HG03135 (cell line): Measurements from ENCODE around the gene PALM.

ENCODE experiments used
- ATAC-seq: cut with Tn5 transposase; IDR thresholded peaks from one replicate; pipeline ENCODE4 v1.9.1; 2021; ENCODE audit warnings: mild to moderate bottlenecking, moderate library complexity; ENCODE audit not compliant: unreplicated experiment

The PALM gene

DNA sequence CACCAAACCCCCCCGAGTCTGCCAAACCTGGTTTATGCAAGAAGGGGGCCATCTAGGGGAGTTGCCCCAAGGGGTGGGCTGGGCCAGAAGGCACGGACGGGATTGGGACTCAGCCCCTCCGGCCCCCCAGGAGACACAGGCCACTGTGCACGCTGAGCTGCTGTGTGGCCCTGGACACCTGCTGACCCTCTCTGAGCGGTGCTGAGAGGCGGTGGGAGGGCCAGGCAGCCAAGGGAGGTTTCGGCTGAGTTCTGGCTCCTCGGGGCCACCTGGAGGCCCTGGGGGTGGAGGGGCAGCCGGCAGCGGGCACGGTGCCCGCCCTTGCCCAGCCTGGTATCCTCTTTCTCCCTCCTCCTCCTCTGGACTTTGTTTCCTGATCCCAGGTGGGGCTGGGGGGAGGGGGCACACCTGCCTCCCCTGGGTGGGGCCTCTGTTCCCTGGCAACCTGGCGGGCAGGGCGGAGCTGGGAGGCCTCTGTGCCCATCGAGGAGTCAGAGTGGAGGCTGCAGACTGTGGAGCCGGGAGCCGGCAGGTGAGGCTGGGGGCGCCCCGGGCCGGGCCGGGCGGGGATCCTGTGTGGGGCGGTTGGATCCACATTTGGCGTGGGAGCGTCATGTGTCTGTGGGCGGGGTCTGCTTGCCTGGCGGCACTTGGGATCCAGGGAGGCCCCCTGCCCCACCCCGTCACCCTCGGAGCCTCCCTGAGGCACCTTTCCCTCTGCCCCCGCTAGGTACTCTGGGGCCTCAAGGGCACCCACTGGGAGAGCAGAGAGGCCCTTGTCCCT lies 42.1 kb downstream of the PALM start, which contains the start of gene MISP:
MISP (plus strand) TSS at position 473 of the 784 bp plus-strand sequence. CDS start 5,835 bp downstream, outside the sequence.
- no peak for ATAC-seq

DNA sequence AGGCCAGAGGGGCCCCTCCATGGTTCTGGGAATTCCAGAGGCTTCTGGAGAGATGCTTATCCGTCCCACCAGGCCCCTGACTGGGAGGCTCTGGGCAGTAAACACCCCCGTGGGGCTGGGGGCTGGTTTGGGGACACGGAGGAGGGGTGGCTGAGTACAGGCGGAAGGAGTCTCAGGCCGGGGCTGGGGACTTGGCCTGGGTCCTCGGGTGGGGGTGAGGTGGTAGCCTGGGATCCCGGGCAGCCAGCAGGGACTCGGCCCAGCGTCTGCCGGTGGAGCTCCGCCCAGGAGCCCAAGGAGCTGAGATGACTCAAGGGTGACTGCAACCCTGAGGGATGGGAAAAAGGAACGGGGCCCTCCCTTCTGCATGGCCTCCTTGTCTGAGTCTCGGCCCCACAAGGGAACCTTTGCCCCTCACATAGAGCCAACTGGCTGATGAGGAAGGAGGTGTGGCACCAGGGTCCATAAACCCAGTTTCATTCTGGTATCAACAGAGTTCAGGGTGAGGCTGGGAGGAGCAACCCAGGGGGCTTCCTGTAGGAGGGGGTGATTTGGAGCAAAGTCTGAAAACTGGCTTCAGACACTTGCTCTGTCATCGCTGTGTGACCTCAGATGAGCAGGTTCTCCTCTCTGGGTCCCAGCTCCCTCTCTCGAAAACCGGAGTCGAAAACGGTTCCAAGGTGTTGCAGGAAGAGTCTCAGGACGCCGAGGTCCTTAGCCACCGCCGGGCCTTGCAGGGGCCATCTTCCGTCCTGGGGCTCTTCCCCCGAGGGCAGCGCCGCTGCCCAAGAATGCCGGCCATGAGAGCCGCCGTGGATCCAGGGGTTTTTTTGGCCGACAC lies 43.0 kb downstream of the PALM start:
- ATAC-seq: no peak

DNA sequence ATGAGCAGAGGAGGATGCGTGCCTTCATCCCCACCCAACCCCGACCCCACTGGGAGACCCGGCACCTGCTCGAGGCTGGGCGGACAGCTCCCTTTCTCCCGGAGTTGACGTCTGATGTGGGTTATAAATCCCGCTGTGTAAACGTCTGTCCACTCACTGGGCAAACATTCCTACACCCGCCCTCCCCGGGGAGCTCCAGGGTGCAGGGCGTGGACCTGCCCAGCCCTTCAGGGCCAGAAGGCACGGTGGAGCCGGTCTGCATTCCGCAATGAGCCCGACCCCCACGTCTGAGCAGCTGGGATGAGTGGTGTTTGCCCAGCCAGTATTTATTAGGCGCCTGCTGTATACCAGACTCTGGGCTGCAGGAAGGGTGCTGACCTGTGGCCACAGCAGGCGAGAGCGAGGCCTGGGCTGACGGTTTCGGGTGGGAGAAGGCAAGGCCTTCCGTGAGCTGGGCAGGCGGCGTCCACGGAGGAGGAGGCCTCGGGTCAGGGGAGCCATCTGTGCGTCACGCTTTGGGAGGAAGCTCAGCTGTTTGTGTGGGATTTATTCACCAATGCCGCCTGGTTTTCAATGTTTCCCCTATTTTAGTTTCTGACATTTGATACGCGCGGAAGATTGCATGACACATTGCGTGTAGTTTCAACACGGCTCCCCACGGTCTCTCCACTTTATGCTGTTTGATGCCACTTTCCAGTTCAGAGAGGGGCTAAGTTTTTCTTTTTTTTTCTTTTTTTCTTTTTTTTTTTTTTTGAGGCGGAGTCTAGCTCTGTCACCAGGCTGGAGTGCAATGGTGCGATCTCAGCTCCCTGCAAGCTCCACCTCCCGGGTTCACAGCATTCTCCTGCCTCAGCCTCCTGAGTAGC lies 44.1 kb downstream of the PALM start:
- no peak for ATAC-seq

DNA sequence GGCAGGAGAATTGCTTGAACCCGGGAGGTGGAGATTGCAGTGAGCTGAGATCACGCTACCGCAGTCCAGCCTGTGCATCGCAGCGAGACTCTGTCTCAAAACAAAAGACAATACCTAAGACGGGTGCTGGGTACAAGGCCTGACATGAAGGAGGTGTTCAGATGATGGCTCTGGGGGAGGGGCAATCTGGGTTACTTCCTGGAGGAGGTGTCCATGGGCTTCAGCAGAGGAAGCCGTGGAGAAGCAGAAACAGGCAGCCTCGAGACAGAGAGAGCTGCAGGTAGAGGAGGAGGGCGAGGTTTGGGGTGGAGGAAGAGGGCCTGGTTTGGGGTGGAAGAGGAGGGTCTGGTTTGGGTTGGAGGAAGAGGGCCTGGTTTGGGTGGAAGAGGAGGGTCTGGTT lies 45.8 kb downstream of the PALM start:
- ATAC-seq: no peak

DNA sequence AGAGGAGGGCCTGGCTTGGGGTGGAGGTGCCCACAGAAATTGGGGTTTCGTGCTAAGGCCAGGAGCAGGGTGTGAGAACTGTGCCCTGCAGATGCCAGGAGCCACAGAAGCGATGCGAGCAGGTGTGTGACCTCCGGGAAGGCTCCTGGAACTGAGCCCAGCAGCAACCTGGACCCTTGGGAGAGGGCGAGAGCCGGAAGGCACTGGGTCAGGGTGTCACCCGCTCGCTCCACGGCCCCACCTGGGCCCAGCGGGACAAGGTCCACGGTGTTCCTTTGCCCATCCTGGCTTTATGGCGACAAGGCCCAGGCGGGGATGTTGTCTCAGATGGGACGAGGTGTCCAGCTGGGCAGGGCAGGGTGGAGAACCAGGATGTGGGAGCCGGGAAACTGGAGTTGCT lies 46.3 kb downstream of the PALM start:
- no peak for ATAC-seq

DNA sequence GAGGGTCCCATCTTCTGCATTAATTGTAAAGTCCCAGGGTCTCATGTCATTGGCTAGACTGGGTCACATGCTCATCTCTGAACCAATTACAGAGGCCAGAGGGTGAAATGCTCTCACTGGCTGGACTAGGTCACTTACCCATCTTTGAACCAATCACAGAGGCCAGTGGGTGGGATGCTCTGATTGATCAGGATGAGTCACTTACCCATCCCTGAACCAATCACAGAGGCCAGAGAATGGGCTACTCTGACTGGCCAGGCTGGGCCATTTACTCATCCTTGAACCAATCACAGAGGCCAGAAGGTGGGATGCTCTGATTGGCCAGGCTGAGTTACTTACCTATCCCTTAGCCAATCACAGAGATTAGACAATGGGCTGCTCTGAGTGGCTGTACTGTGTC lies 47.5 kb downstream of the PALM start:
- ATAC-seq: no peak

DNA sequence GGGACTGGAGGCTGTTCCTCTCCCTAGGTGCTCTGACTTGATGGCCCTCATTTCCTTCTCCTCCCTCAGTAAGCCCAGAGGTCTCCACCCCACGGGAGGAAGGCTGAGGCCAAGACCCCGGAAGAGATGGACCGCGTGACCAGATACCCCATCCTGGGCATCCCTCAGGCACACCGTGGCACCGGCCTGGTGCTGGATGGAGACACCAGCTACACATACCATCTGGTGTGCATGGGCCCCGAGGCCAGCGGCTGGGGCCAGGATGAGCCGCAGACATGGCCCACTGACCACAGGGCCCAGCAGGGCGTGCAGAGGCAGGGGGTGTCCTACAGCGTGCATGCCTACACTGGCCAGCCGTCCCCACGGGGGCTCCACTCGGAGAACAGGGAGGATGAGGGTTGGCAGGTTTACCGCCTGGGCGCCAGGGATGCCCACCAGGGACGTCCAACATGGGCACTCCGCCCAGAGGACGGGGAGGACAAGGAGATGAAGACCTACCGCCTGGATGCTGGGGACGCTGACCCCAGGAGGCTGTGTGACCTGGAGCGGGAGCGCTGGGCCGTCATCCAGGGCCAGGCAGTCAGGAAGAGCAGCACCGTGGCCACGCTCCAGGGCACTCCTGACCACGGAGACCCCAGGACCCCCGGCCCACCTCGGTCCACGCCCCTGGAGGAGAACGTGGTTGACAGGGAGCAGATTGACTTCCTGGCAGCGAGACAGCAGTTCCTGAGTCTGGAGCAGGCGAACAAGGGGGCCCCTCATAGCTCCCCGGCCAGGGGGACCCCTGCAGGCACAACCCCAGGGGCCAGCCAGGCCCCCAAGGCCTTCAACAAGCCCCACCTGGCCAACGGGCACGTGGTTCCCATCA lies 48.3 kb downstream of the PALM start:
- no peak for ATAC-seq

DNA sequence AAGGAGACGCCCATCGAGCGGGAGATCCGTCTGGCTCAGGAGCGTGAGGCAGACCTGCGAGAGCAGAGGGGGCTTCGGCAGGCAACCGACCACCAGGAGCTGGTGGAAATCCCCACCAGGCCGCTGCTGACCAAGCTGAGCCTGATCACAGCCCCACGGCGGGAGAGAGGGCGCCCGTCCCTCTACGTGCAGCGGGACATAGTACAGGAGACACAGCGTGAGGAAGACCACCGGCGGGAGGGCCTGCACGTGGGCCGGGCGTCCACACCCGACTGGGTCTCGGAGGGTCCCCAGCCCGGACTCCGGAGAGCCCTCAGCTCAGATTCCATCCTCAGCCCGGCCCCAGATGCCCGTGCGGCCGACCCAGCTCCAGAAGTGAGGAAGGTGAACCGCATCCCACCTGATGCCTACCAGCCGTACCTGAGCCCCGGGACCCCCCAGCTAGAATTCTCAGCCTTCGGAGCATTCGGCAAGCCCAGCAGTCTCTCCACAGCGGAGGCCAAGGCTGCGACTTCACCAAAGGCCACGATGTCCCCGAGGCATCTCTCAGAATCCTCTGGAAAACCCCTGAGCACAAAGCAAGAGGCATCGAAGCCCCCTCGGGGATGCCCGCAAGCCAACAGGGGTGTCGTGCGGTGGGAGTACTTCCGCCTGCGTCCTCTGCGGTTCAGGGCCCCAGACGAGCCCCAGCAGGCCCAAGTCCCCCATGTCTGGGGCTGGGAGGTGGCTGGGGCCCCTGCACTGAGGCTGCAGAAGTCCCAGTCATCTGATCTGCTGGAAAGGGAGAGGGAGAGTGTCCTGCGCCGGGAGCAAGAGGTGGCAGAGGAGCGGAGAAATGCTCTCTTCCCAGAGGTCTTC lies 49.3 kb downstream of the PALM start:
- no peak for ATAC-seq

DNA sequence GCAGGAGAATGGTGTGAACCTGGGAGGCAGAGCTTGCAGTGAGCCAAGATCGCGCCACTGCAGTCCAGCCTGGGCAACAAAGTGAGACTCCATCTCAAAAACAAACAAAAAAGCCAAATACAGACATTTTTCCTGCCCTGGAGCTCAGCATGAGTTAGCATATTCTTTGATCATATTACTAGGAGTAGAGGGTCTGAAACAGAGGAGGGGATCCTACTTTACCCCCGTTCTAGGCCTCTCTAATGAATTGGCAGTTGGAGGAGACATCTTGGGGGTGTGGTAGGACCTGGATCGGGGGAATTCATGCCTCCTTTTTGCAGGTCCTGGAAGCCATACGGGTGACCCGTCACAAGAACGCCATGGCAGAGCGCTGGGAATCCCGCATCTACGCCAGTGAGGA lies 54.4 kb downstream of the PALM start:
- ATAC-seq: no peak

DNA sequence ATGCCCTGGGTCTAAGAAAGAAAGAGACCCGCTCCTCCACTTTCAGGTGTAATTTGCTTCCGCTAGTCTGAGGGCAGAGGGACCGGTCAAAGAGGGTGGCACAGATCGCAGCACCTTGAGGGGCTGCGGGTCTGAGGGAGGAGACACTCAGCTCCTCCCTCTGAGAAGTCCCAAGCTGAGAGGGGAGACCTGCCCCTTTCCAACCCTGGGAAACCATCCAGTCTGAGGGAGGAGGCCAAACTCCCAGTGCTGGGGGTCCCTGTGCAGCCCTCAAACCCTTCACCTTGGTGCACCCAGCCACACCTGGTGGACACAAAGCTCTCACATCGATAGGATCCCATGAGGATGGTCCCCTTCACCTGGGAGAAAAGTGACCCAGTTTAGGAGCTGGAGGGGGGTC lies 55.1 kb downstream of the PALM start:
- no peak for ATAC-seq

DNA sequence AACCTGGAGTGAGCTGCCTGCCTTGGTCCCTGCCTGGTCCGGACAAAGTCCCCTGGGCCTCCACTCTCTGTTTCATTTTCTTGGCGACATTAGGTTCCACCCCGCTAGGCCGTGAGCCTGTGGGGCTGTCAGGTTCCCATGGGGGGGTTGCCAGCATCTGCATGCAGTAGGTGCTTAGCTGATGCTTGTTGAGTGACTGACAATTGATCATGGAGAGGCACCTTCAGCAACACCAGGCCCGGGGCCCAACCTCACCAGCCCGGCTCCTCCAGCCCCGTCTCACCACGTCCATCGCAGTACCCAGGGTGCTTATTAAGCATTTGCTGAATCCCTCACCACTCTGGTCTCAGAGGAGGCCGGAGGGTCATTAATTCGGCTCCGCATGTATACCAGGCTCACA lies 55.6 kb downstream of the PALM start:
- ATAC-seq: no peak

DNA sequence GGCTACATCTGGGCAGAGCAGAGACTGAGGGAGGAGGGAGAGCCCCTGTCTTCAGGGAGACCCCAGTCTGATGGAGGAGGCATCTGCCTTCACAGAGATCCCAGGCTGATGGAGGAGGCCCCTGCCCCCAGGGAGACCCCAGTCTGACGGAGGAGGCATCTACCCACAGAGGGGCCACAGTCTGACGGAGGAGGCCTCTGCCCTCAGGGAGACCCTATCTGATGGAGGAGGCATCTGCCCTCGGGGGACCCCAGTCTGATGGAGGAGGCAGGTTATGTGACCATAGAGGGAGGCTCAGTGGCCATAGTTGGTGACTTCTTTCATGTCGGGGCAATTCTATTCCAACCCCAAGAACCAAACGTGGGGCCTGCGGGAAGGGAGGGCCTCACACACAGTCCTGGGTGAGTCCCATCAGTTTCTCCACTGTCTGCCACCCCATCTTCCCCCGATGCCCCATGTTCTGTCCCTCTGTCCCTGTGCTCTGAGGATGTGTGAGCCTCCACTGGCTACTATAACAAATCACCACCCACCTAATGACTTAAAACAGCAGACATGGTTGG lies 56.5 kb downstream of the PALM start:
- ATAC-seq: no peak

DNA sequence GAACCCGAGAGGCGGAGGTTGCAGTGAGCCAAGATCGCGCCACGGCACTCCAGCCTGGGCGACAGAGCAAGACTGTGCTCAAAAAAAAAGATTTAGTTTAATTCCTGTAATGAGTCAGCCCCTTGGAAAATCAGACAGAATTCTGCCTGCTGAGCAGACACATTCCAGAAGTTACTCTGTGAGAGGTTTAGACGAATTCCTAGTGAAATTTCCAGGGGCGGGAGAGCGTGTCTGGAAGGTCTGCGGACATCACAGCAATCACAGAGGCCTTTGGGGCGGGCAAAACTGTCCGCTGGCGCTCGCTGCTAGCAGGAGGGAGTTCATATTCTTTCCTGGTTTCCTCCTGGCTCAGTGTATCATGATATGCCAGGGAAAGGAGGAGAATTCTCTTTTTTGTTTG lies 59.7 kb downstream of the PALM start:
- no peak for ATAC-seq

DNA sequence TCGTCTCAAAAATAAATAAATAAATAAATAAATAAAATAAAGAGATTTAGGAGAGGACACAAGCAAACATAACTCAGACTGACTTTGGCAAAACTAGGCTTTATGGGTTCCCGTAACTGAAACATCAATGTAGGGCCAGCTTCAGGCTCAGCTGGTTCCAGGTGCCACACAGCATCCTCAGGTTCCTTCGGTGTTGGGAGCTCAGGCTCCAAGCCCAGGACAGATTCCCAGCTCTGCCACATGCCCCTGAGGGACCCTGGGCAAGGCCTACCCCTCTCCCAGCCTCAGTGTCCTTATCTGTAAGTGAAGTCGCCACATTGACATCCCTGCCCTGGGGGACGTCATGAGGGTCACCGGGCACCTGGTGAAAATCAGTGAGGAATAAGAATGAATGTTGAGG lies 60.9 kb downstream of the PALM start:
- ATAC-seq: no peak

DNA sequence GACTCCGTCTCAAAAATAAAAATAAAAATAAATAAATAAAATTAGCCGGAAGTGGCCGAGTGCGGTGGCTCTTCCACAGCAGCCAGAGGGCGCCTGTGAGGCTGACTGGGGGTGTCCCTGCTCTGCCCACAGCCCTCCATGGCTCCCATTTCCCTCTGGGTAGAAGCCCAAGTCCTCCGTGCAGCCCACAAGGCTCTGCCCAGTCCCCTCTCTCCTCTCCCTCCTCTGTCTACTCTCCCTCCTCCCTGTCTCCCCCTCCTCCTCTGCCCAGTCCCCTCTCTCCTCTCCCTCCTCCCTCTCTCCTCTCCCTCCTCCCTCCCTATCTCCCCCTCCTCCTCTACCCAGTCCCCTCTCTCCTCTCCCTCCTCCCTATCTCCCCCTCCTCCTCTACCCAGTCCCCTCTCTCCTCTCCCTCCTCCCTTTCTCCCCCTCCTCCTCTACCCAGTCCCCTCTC lies 62.6 kb downstream of the PALM start:
- no peak for ATAC-seq

DNA sequence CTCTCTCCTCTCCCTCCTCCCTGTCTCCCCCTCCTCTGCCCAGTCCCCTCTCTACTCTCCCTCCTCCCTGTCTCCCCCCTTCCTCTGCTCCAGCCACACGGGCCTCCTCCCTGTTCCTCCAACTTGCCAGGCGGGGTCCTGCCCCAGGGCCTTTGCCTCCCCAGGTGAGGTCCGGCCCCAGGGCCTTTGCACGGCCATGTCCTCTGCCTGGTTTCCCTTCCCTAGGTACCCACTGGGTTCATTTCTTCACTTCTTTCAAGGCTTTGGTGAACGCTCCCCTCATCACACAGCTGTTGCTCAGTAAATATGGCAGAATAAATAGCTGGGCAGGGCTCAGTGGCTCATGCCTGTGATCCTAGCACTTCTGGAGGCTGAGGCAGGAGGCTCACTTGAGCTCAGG lies 63.3 kb downstream of the PALM start:
- ATAC-seq: no peak

DNA sequence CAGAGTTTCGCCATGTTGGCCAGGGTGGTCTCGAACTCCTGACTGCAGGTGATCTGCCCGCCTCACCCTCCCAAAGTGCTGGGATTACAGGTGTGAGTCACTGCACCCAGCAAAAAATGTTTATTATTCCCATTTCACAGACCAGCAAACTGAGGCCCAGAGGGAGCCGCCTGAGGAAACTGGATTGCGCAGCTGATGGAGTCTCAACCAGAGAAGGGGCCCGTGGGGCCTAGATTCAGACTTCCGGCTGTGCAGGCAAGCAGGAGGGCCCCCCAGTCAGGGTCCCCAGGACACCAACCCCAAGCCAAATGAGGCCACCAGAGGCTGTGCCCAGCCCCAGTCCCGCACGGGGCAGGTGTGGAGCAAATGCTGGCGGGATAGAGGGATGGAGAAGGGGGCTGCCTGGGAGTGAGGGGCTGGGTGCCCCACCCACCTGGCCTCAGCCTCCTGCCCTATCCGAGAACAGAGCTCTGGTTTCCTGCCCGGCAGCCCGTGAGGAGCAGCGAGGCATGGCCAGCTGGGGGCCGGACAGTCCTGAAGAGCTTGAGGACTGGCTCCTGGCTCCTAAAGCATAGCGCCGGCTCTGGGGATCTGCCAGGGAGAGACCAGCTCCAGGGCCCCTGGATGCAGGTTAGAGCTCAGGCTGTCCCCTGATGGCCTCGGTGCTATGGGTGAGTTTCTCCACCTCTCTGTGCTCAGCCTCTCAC lies 64.1 kb downstream of the PALM start:
- ATAC-seq: no peak

DNA sequence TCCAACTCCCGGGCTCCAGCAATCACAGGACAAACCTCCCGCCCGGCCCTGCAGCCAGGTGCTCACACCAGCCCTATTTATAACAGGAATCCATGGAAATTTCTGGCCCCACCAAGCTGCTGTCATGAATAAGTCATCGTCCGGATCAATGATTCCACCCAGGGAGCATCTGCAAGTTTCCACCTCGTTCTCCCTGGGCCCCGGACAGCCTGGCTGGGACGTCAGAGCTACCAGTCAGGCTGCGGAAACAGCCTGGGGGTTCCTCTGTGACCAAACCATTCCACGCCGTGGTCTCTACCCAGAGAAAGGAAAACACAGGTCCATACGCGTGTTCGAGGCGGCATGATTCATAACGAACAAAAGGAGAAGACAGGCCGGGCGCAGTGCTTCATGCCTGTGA lies 67.8 kb downstream of the PALM start:
- no peak for ATAC-seq
